ACC112 (cell line): ENCODE data around the gene ITPR2.
"Not testable (repeated sequence)": the region's sequence is repeated elsewhere in the genome, so short reads cannot be mapped to it uniquely, and the experiment has no call there.

Experiments
- H2AFZ ChIP-seq: fragments of 200-600 bp; sonication (generic); one replicate; pipeline ENCODE4 v1.6.0; 2017; ENCODE audit warnings: antibody characterized with exemption, low read length; ENCODE audit not compliant: unreplicated experiment
- H3K27ac ChIP-seq: fragments of 200-600 bp; sonication (generic); 2 replicates; pipeline ENCODE4 v1.5.1; 2014; ENCODE audit warnings: low read depth, mild to moderate bottlenecking, antibody characterized with exemption, low read length, moderate library complexity
- H3K27me3 ChIP-seq: fragments of 200-600 bp; sonication (generic); 2 replicates; pipeline ENCODE4 v1.6.1; 2014; ENCODE audit warnings: mild to moderate bottlenecking, antibody characterized with exemption, low read length, moderate library complexity, mixed read lengths; ENCODE audit not compliant: insufficient read depth
- H3K36me3 ChIP-seq: fragments of 200-600 bp; sonication (generic); 2 replicates; pipeline ENCODE4 v1.6.1; 2016; ENCODE audit warnings: mild to moderate bottlenecking, antibody characterized with exemption, low read length, moderate library complexity, mixed read lengths; ENCODE audit not compliant: insufficient read depth
- H3K4me1 ChIP-seq: fragments of 200-600 bp; sonication (generic); one replicate; pipeline ENCODE4 v1.6.1; 2016; ENCODE audit warnings: low read length, mixed read lengths; ENCODE audit not compliant: insufficient read depth, unreplicated experiment, control insufficient read depth
- H3K4me3 ChIP-seq: fragments of 200-600 bp; sonication (generic); 2 replicates; pipeline ENCODE4 v1.5.1; 2014; ENCODE audit warnings: mild to moderate bottlenecking, low read depth, low read length
- H3K79me2 ChIP-seq: fragments of 200-600 bp; sonication (generic); one replicate; pipeline ENCODE4 v1.6.0; 2016; ENCODE audit warnings: low read length; ENCODE audit not compliant: control insufficient read depth, unreplicated experiment, insufficient read depth

Gene ITPR2

GRCh38 chr12:26433701-26434100 lies 399.3 kb downstream of the ITPR2 start:
- H3K27ac ChIP-seq, H3K79me2 ChIP-seq, H2AFZ ChIP-seq, H3K27me3 ChIP-seq, H3K4me1 ChIP-seq, H3K36me3 ChIP-seq, H3K4me3 ChIP-seq: not testable (repeated sequence)

- Histone ChIP-seq H3K4me1 (peaks cover 4% of the 10 kb centered on the region), H3K79me2 (no peaks in the 10 kb centered on the region), H3K27me3 (no peaks in the 10 kb centered on the region), H2AFZ (no peak overlapping the region), H3K4me3 (no peak overlapping the region), H3K36me3 (no peaks in the 10 kb centered on the region), H3K27ac (no peak overlapping the region)
Observed at GRCh38 chr12:26431211-26431610, 401.8 kb downstream of the ITPR2 start.

GRCh38 chr12:26430596-26430995 lies 402.4 kb downstream of the ITPR2 start:
- not testable (repeated sequence) for H3K36me3 ChIP-seq, H3K4me3 ChIP-seq, H3K79me2 ChIP-seq, H3K27ac ChIP-seq, H3K27me3 ChIP-seq, H3K4me1 ChIP-seq, H2AFZ ChIP-seq

GRCh38 chr12:26429070-26429691 lies 403.8 kb downstream of the ITPR2 start:
- no peaks in the 10 kb centered on the region for H3K36me3 ChIP-seq
- no peaks in the 10 kb centered on the region for H3K27me3 ChIP-seq
- no peaks in the 10 kb centered on the region for H3K79me2 ChIP-seq
- H3K4me3 ChIP-seq = no peak overlapping the region
- peaks cover 5% of the 10 kb centered on the region for H3K4me1 ChIP-seq
- H3K27ac ChIP-seq = no peak overlapping the region
- H2AFZ ChIP-seq = no peak overlapping the region

GRCh38 chr12:26428420-26428819 lies 404.6 kb downstream of the ITPR2 start:
- no peaks in the 10 kb centered on the region for H3K36me3 ChIP-seq
- no peaks in the 10 kb centered on the region for H3K79me2 ChIP-seq
- peaks cover 5% of the 10 kb centered on the region for H3K4me1 ChIP-seq

GRCh38 chr12:26426652-26427051 lies 406.3 kb downstream of the ITPR2 start:
- Histone ChIP-seq H3K27me3 (no peaks in the 10 kb centered on the region), H3K4me3 (no peak overlapping the region), H2AFZ (no peak overlapping the region)

More at GRCh38 chr12:26428420-26428819, 404.6 kb downstream of the ITPR2 start:
- Histone ChIP-seq H3K27ac (no peak overlapping the region), H3K4me3 (no peak overlapping the region), H2AFZ (no peak overlapping the region), H3K27me3 (no peaks in the 10 kb centered on the region)

GRCh38 chr12:26425587-26426260 lies 407.3 kb downstream of the ITPR2 start:
- no peaks in the 10 kb centered on the region for H3K36me3 ChIP-seq
- no peak overlapping the region for H3K27ac ChIP-seq
- H3K27me3 ChIP-seq = no peaks in the 10 kb centered on the region
- H3K4me1 ChIP-seq = peaks cover 7% of the 10 kb centered on the region
- H3K79me2 ChIP-seq = no peaks in the 10 kb centered on the region
- H2AFZ ChIP-seq = no peak overlapping the region
- no peak overlapping the region for H3K4me3 ChIP-seq

More at GRCh38 chr12:26426652-26427051, 406.3 kb downstream of the ITPR2 start:
- Histone ChIP-seq H3K79me2 (no peaks in the 10 kb centered on the region), H3K27ac (no peak overlapping the region), H3K36me3 (no peaks in the 10 kb centered on the region), H3K4me1 (peaks cover 7% of the 10 kb centered on the region)

- no peak overlapping the region for H3K4me3 ChIP-seq
- peaks cover 7% of the 10 kb centered on the region for H3K4me1 ChIP-seq
- H2AFZ ChIP-seq = no peak overlapping the region
- H3K79me2 ChIP-seq = no peaks in the 10 kb centered on the region
- H3K27me3 ChIP-seq = no peaks in the 10 kb centered on the region
- H3K27ac ChIP-seq = no peak overlapping the region
- H3K36me3 ChIP-seq = 0 out of 2 replicates have a peak, but pooled peaks cover 4% of the 10 kb centered on the region
Observed at GRCh38 chr12:26422839-26423398, 410.1 kb downstream of the ITPR2 start.

GRCh38 chr12:26416550-26416949 lies 416.4 kb downstream of the ITPR2 start:
- H2AFZ ChIP-seq = no peak overlapping the region
- no peaks in the 10 kb centered on the region for H3K27me3 ChIP-seq
- 0 out of 2 replicates have a peak, but pooled peaks cover 7% of the 10 kb centered on the region for H3K36me3 ChIP-seq
- no peak overlapping the region for H3K4me3 ChIP-seq
- no peaks in the 10 kb centered on the region for H3K79me2 ChIP-seq
- no peak overlapping the region for H3K27ac ChIP-seq
- H3K4me1 ChIP-seq = no peaks in the 10 kb centered on the region

GRCh38 chr12:26410689-26411088 lies 422.3 kb downstream of the ITPR2 start:
- Histone ChIP-seq H3K27me3 (no peaks in the 10 kb centered on the region), H3K27ac (no peak overlapping the region), H3K4me3 (no peak overlapping the region), H3K36me3 (no peaks in the 10 kb centered on the region), H2AFZ (no peak overlapping the region), H3K79me2 (no peaks in the 10 kb centered on the region), H3K4me1 (no peaks in the 10 kb centered on the region)

- Histone ChIP-seq H3K36me3 (no peaks in the 10 kb centered on the region), H3K4me1 (no peaks in the 10 kb centered on the region), H3K27ac (no peak overlapping the region), H2AFZ (no peak overlapping the region), H3K27me3 (no peaks in the 10 kb centered on the region), H3K79me2 (no peaks in the 10 kb centered on the region), H3K4me3 (no peak overlapping the region)
Observed at GRCh38 chr12:26406813-26407212, 426.2 kb downstream of the ITPR2 start.
